ENCODE measurements around the gene TEPSIN. TPM values are rescaled to one million over a fixed set of nuclear protein-coding genes. Genes with fewer than 3 reads are reported as not detected.

Gene TEPSIN
- total RNA-seq, 2 donors from 2014 or later: 47.9 to 61.7 TPM

- no peaks in the 10 kb centered on the region for H3K27me3 Mint-ChIP-seq
- H3K9me3 Mint-ChIP-seq: no peaks in the 10 kb centered on the region
- H3K4me1 Mint-ChIP-seq (ENCODE audit: low read depth in 2 of 2): no peaks in the 10 kb centered on the region
- no peak for DNase-seq (ENCODE audit: low spot score)
- ATAC-seq: no peak
- no peak overlapping the region for H3K27ac Mint-ChIP-seq
- no peaks in the 10 kb centered on the region for H3K36me3 Mint-ChIP-seq
- H3K4me3 Mint-ChIP-seq: no peak overlapping the region
These were observed 45.2 kb downstream of the TEPSIN start for GRCh38 chr17:81193470-81194224.

GRCh38 chr17:81193051-81193410 lies 45.8 kb downstream of the TEPSIN start:
- Mint-ChIP-seq H3K36me3 (no peaks in the 10 kb centered on the region), H3K4me1 (ENCODE audit: low read depth in 2 of 2) (no peaks in the 10 kb centered on the region), H3K27me3 (no peaks in the 10 kb centered on the region), H3K27ac (no peak overlapping the region), H3K9me3 (no peaks in the 10 kb centered on the region), H3K4me3 (no peak overlapping the region)
- no peak for ATAC-seq
- no peak for DNase-seq (ENCODE audit: low spot score)

GRCh38 chr17:81192386-81193050 lies 46.3 kb downstream of the TEPSIN start:
- no peaks in the 10 kb centered on the region for H3K4me1 Mint-ChIP-seq (ENCODE audit: low read depth in 2 of 2)
- no peaks in the 10 kb centered on the region for H3K27me3 Mint-ChIP-seq
- H3K27ac Mint-ChIP-seq: no peak overlapping the region
- H3K4me3 Mint-ChIP-seq: no peak overlapping the region
- ATAC-seq (no peak), DNase-seq (ENCODE audit: low spot score) (no peak)
- no peaks in the 10 kb centered on the region for H3K36me3 Mint-ChIP-seq
- H3K9me3 Mint-ChIP-seq: no peaks in the 10 kb centered on the region

- Mint-ChIP-seq H3K27me3 (no peaks in the 10 kb centered on the region), H3K9me3 (no peaks in the 10 kb centered on the region), H3K4me1 (ENCODE audit: low read depth in 2 of 2) (no peaks in the 10 kb centered on the region), H3K4me3 (no peak overlapping the region), H3K27ac (no peak overlapping the region), H3K36me3 (no peaks in the 10 kb centered on the region)
- no peak for ATAC-seq
- DNase-seq (ENCODE audit: low spot score): no peak
These were observed 47.2 kb downstream of the TEPSIN start for GRCh38 chr17:81191646-81192045.

- H3K4me1 Mint-ChIP-seq (ENCODE audit: low read depth in 2 of 2): no peaks in the 10 kb centered on the region
- H3K9me3 Mint-ChIP-seq: no peaks in the 10 kb centered on the region
- H3K27me3 Mint-ChIP-seq: no peaks in the 10 kb centered on the region
- no peak overlapping the region for H3K27ac Mint-ChIP-seq
- H3K36me3 Mint-ChIP-seq: no peaks in the 10 kb centered on the region
- no peak overlapping the region for H3K4me3 Mint-ChIP-seq
- no peak for ATAC-seq
- no peak for DNase-seq (ENCODE audit: low spot score)
These were observed 47.7 kb downstream of the TEPSIN start for GRCh38 chr17:81191116-81191515.

GRCh38 chr17:81190591-81190990 lies 48.3 kb downstream of the TEPSIN start:
- H3K27ac Mint-ChIP-seq: no peak overlapping the region
- H3K27me3 Mint-ChIP-seq: no peaks in the 10 kb centered on the region
- no peak for ATAC-seq
- DNase-seq (ENCODE audit: low spot score): no peak
- H3K9me3 Mint-ChIP-seq: no peaks in the 10 kb centered on the region
- no peaks in the 10 kb centered on the region for H3K4me1 Mint-ChIP-seq (ENCODE audit: low read depth in 2 of 2)
- H3K4me3 Mint-ChIP-seq: no peak overlapping the region
- H3K36me3 Mint-ChIP-seq: no peaks in the 10 kb centered on the region

- Mint-ChIP-seq H3K36me3 (no peaks in the 10 kb centered on the region), H3K27ac (no peak overlapping the region), H3K4me1 (ENCODE audit: low read depth in 2 of 2) (no peaks in the 10 kb centered on the region), H3K27me3 (peaks cover 0 to 2% of the 10 kb centered on the region in 2 donors), H3K4me3 (no peak overlapping the region), H3K9me3 (no peaks in the 10 kb centered on the region)
- no peak for DNase-seq (ENCODE audit: low spot score)
- ATAC-seq: no peak
These were observed 49.0 kb downstream of the TEPSIN start for GRCh38 chr17:81189670-81190530.

GRCh38 chr17:81189016-81189415 lies 49.8 kb downstream of the TEPSIN start:
- no peaks in the 10 kb centered on the region for H3K9me3 Mint-ChIP-seq
- DNase-seq (ENCODE audit: low spot score) (no peak), ATAC-seq (no peak)
- no peaks in the 10 kb centered on the region for H3K36me3 Mint-ChIP-seq
- H3K27ac Mint-ChIP-seq: no peak overlapping the region
- H3K27me3 Mint-ChIP-seq: peaks cover 0 to 2% of the 10 kb centered on the region in 2 donors
- no peak overlapping the region for H3K4me3 Mint-ChIP-seq
- H3K4me1 Mint-ChIP-seq (ENCODE audit: low read depth in 2 of 2): no peaks in the 10 kb centered on the region

- no peaks in the 10 kb centered on the region for H3K9me3 Mint-ChIP-seq
- no peaks in the 10 kb centered on the region for H3K36me3 Mint-ChIP-seq
- no peaks in the 10 kb centered on the region for H3K4me1 Mint-ChIP-seq (ENCODE audit: low read depth in 2 of 2)
- ATAC-seq: peak in 1 of 2 donors; percentile 1
- no peak for DNase-seq (ENCODE audit: low spot score)
- no peak overlapping the region for H3K27ac Mint-ChIP-seq
- peaks cover 0 to 2% of the 10 kb centered on the region in 2 donors for H3K27me3 Mint-ChIP-seq
- no peak overlapping the region for H3K4me3 Mint-ChIP-seq
These were observed 50.4 kb downstream of the TEPSIN start for GRCh38 chr17:81188491-81188840.

- ATAC-seq (no peak), DNase-seq (ENCODE audit: low spot score) (no peak)
- Mint-ChIP-seq H3K4me3 (no peak overlapping the region), H3K4me1 (ENCODE audit: low read depth in 2 of 2) (no peaks in the 10 kb centered on the region), H3K9me3 (no peaks in the 10 kb centered on the region), H3K27me3 (peaks cover 0 to 2% of the 10 kb centered on the region in 2 donors), H3K36me3 (no peaks in the 10 kb centered on the region), H3K27ac (no peak overlapping the region)
These were observed 51.0 kb downstream of the TEPSIN start for GRCh38 chr17:81187586-81188490.

GRCh38 chr17:81187120-81187519 lies 51.7 kb downstream of the TEPSIN start:
- Mint-ChIP-seq H3K9me3 (no peaks in the 10 kb centered on the region), H3K27ac (no peak overlapping the region), H3K27me3 (peaks cover 0 to 2% of the 10 kb centered on the region in 2 donors), H3K4me3 (no peak overlapping the region), H3K36me3 (no peaks in the 10 kb centered on the region), H3K4me1 (ENCODE audit: low read depth in 2 of 2) (no peaks in the 10 kb centered on the region)
- DNase-seq (ENCODE audit: low spot score) (no peak), ATAC-seq (no peak)

- Mint-ChIP-seq H3K4me3 (no peak overlapping the region), H3K9me3 (no peaks in the 10 kb centered on the region), H3K4me1 (ENCODE audit: low read depth in 2 of 2) (no peaks in the 10 kb centered on the region), H3K27me3 (peaks cover 0 to 2% of the 10 kb centered on the region in 2 donors), H3K27ac (no peak overlapping the region), H3K36me3 (no peaks in the 10 kb centered on the region)
- ATAC-seq (no peak), DNase-seq (ENCODE audit: low spot score) (no peak)
These were observed 52.7 kb downstream of the TEPSIN start for GRCh38 chr17:81186203-81186602.

- Mint-ChIP-seq H3K4me3 (no peak overlapping the region), H3K9me3 (no peaks in the 10 kb centered on the region), H3K36me3 (no peaks in the 10 kb centered on the region), H3K27ac (no peak overlapping the region), H3K4me1 (ENCODE audit: low read depth in 2 of 2) (no peaks in the 10 kb centered on the region), H3K27me3 (peaks cover 0 to 2% of the 10 kb centered on the region in 2 donors)
- no peak for DNase-seq (ENCODE audit: low spot score)
- ATAC-seq: no peak
These were observed 54.3 kb downstream of the TEPSIN start for GRCh38 chr17:81184555-81184954.

Data from natural killer cell treated with Interleukin-12 subunit alpha and Interleukin-12 subunit beta and Interleukin-15 and Interleukin-18, amount 100 ng/mL, for 72 hours (primary cell).